GM12801 (cell line): ENCODE measurements around the gene CAMK1D.

Source experiments
- CTCF ChIP-seq: IDR thresholded peaks from one replicate; pipeline ENCODE4 v1.5.1; 2011; ENCODE audit warnings: control low read depth; ENCODE audit not compliant: insufficient read length; ENCODE audit errors: extremely low read depth

CAMK1D gene

GRCh38 chr10:12768156-12769100 lies 419.1 kb downstream of the CAMK1D start:
- no peak for TF ChIP-seq CTCF

GRCh38 chr10:12769323-12770044 lies 420.1 kb downstream of the CAMK1D start:
- no peak for TF ChIP-seq CTCF

GRCh38 chr10:12771981-12772760 lies 422.8 kb downstream of the CAMK1D start:
- TF ChIP-seq CTCF: no peak

GRCh38 chr10:12772797-12773587 lies 423.6 kb downstream of the CAMK1D start:
- TF ChIP-seq CTCF: no peak

- TF ChIP-seq CTCF: no peak
Observed at GRCh38 chr10:12774204-12774894, 425.0 kb downstream of the CAMK1D start.

GRCh38 chr10:12777840-12778585 lies 428.7 kb downstream of the CAMK1D start:
- TF ChIP-seq CTCF: no peak
